Fibroblast of upper back skin (primary cell): ENCODE measurements around the gene DISC1.
"Not testable (repeated sequence)": the region's sequence is repeated elsewhere in the genome, so short reads cannot be mapped to it uniquely, and the experiment has no call there.

Experiments
- DNase-seq: peaks from one replicate; pipeline ENCODE4 v3.0.0-alpha.2; 2013

DISC1 gene

DNA sequence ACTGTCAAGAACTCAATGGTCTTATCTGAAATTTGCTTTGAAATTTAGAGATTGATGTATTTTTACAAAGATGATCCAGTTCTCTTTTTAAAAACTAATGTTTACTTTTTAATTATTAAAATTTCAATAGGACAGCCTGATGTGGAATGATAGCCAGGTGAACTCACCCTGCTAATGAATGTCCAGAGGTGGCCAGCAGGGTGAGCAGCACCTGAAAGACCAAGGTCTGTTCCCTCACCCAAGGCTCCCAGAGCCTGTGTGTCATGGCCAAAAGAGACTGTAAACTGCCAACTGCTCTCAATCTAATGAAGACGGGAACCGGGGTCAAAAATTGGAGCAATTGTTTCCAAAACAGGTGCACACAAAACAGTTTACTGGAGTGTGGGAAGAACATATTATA is 340.4 kb downstream of the DISC1 start:
- no peak for DNase-seq

- DNase-seq, result no peak
These were observed 342.5 kb downstream of the DISC1 start for GRCh38 chr1:231969076-231969475.

- not testable (repeated sequence) for DNase-seq
These were observed 343.2 kb downstream of the DISC1 start for GRCh38 chr1:231969761-231970160.

GRCh38 chr1:231970684-231971083 is 344.1 kb downstream of the DISC1 start:
- no peak for DNase-seq

DNA sequence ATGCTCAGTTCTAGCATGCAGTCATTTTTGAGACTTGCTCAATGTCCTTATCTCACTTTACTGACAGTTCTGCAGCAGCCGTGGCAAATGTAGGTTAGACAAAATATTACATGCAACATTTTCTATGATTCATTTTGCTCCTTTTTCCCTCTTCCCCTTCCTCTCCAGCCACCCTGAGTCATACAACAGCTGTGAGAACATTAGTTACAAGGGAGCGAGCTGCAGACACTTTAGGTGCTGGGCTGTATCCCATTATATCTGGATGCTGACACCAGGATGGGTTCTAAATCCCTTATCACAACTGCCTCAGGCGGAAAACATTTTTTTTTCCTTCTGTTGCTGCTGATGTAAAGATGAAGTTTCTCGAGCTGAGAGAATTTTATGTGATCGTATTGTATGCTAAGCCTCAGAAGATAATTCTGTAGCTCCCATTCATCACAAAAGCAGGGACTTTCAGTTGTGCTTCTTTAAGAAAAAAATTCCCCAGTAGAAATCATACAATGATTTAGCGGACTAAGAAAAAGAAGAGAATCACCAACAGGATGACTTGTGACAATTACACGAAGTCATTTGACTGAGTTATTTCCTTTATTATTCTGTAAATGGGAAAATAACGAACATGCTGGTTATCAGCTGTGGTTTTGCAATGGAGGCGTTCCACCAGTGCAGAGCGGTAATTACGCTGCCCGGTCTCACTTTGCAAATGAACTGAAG is 345.0 kb downstream of the DISC1 start:
- DNase-seq, result peak; percentile 62

GRCh38 chr1:231972111-231972445 is 345.5 kb downstream of the DISC1 start:
- no peak for DNase-seq

DNA sequence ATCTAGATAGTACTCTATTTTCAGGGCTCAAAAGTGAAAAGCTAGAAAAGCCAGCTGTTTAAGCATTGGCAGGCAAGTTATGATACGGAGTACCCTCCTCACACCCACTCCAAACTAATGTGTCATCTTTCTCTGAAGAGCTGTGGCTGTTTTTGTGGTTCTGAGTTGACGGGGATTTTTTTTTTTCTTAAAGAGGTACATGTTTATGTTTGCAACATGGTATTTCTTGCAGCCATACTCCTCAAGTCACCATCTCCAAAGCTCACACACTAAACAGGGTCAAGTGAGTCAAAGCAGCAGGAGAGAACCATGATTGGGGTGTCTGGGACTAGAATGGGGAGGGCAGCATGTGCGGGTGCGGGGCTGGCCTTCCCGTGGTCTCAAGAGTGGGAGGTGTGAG is 347.2 kb downstream of the DISC1 start:
- no peak for DNase-seq

DNA sequence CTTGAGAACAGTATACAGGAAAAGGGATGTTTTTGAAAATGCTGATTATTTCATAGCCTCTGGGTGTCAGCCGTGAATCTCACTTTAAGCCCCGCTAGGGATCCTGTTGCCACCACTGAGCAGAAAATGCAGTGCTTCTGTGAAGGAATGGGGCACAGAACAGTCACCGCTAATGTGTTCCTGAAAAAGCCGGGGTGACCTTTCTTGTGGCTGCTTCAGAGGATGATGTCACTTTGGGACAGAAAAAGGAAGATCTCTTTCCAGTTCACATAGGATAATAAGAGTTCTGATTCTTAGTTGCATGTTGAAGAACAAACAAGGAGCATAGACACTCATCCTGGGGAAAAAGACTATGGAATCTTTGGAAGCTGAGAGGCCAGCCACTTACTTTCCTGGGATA is 349.6 kb downstream of the DISC1 start:
- no peak for DNase-seq

DNA sequence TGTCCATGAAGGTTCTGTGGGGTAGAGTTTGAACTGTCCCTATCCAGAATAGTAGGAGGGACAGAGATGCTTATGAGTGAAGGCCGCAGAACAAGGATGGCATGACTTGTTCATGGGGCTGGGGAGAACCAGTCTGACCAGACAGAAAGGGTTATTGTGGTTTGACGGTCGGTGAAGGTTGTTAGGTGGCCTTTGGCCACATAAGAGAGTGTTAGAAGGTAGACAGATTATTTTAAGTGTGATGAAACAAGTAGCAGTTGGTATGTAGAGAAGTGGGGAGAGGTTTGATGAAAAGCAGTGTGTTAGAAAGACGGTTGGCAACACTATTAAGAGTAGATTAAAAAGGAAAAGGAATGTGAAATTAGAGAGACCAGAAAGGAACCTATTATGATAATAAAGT is 355.1 kb downstream of the DISC1 start:
- no peak for DNase-seq

DNA sequence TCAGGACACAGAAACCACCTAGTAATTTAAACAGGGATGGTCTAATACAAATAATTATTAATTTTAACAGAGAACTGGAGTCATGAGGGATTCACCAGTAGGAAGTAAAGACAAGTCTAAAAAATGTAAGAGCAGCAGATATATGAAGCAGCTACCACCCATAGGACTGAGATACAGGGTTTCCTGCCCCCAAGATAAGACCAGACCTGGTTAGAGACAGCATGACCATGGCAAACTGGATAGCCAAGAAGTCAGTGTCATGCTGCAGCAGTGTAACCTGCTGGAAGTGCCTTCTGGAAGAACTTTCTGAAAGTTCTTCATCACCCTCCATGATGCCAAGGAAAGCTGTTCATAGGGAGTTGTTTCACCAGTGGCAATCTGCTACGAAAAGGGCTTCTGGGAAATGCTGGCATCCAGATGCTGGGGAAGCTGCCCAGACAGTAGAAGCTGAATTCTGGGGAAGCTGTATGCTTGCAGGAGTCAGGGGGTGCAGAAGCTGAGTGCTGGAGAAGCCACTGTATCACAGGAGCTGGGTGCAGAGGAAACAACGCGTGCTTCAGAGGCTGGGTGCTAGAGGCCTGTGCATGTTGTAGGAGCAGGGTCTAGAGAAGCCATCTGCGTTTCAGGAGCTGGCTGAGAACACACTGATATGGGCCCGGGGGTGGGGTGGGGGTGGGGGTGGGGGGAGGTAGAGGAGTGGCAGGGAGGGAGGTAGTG is 356.4 kb downstream of the DISC1 start:
- DNase-seq, result no peak

DNA sequence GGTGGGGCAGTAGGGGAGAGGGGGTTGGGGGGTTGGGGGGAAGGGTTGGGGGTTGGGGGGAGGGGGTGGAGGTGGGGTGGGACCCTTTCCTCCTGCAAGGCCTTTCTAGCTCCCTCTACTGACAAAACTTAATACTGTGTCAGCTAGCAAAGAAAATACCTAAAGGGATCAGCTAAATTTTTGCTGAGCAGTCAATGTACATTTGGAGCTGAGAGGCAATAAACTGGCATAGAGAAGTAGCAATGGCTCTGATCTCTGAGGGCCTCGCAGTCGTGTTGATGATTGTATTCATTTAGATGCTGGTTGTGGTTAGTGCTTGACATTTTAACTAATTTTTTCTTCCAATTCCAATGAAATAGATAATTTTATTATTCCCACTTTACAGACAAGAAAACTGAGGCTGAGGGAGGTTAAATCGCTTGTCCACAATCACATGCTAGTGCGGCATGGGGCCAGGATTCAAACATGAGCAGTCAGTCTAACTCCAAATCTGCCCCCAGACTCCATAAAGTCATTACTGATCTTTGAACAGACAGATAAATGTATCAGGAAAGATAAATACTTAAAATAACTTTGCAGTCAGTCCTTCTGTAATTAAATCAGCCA is 357.1 kb downstream of the DISC1 start:
- DNase-seq, result no peak

DNA sequence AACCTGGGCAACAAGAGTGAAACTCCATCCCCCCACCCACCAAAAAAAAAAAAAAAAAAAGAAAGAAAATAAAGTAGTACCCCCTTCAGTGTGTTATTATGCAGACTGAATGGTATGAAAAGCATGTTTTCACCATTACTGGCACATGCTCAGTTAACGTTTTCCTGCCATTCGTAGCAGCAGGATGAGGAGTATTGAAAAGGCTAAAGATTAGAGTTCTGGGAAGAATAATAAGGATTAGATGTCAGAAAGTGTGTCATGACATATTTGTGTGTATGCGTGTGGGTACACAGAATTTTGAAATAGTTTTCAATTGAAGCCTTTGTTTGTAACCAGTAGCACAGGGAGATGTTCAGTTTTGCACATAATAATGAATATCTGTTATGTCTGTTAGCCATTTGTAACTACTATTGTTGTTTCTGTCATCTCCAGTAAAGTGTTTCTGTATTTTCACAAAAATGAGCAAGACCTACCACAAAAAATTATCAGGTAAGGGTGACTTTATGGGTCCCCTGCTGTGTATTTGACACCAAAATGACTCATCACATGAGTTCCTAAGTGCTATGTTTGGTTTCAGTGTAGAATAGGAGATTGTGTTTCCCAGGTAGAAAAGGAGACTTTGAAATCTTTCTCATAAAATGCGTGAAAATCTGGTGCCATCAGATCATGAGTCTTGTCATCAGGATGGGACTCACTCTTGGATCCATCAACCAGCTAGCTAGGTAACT is 358.9 kb downstream of the DISC1 start:
- DNase-seq, result peak; percentile 7

GRCh38 chr1:231986631-231987336 is 360.2 kb downstream of the DISC1 start:
- no peak for DNase-seq

DNA sequence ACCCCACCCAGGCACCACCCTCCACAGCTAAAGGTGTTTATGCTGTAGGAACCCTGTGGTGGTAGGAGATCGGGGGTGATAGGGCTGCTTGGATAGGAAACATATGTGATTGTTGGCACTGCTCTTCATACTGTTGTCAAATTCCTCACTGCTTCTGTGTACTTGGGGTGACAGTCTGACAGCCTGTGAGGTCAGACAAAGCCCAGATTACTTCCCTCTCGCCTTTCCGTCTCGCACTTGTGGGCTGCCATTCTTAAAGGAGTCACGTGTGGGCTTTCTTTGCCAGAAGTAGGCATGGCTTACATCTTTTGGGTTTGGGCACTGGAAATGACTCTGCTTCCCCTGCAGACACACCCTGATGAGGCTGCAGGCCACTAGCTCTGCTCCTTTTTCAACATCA is 363.8 kb downstream of the DISC1 start:
- peak; percentile 13 for DNase-seq

DNA sequence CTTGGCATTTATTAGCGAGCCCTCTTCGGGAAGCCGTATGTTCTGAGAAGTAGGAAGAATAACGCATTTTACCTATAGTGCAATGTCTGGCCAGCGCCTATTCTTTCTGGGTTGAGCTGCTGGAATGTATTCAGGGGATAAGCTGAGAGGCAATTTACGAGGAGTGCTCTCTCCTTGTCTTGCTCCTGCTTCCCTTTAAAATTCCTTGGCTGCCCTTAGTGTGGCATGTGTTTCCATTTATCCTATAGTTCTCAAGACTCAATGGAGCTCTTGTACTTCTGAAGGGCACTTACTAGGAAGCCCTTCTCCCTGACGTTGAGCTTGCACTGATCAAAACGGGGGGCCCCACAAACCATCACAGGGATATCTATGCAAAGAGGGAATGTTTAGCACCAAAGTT is 364.6 kb downstream of the DISC1 start:
- DNase-seq, result peak; percentile 18

- DNase-seq, result no peak
These were observed 367.4 kb downstream of the DISC1 start for GRCh38 chr1:231993968-231994455.

- DNase-seq, result no peak
These were observed 372.2 kb downstream of the DISC1 start for GRCh38 chr1:231998791-231999190.

- DNase-seq, result no peak
These were observed 378.7 kb downstream of the DISC1 start for GRCh38 chr1:232005300-232005699.

DNA sequence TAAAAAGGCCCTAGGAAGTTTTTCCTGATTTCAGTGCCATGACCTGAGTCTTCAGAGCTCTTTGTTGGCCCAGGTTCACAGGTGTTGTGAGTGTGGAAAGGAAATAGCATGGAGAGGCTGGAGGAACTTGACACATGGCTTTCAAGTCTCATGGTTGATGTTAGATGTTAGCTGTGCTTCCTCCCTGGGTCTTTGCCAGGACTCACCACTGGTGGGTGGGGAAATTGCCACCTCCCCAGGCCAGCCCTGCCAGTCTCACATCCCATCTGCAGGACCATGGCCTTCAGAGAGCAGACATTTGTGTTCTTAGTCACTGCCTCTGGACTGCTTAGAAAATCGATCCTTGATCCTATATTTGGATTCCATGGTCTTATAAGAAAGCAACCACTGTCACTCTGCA is 383.2 kb downstream of the DISC1 start:
- no peak for DNase-seq

DNA sequence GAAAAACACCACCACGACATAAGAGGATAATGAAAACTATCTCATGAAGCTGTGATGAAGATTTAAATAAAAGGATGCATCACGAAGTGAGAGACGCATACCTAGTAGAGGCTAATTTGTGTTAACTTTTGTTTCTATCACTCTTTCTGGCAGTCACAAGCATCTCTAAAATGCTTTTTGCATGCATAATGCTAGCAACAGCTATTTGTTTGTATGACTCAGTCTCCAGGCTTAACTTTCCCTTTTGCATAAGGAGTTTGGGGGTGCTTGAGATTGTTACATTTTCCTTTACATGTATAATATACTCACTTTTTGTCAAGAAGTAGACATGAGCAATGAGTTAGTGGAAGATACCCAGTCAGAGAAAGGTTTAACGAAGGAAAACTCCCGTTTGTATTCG is 385.4 kb downstream of the DISC1 start:
- DNase-seq, result peak; percentile 5

DNA sequence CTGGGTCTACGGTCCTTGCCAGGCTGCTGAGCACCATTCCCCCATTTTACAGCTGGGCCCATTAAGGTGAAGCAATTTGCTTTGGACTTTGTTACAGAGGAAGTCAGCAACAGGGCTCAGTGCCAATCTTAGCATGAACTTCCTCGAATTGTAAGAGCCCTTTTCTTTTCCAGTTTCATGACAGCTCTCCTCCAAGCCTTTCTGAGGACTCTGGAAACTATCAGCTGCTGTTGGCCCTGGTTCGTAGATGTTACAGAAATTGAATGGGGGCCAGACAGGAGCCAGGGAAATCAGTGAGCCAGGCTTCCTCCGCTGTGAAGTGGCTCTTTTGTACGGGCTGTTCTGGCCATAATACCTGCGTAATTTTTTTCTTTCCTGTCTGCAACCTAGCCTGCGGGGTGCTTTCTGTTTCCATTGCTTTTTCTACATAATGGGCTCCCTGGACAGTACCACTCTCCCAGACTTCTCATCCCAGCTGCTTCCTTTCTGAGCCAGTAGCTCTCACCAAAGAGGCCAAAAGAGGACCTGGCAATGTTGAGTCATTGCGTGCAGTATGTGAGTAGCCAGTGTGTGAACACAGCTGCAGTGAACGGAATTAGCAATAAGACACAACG is 386.3 kb downstream of the DISC1 start:
- peak; percentile 62 for DNase-seq

- no peak for DNase-seq
These were observed 388.4 kb downstream of the DISC1 start for GRCh38 chr1:232014941-232015340.
